CD14-positive monocyte (primary cell): ENCODE data around the gene MICAL2. TPM values are rescaled to one million over a fixed set of nuclear protein-coding genes. Genes with fewer than 3 reads are reported as not detected.

Experiments
- DNase-seq, 3 donors: peaks; one replicate each; pipeline ENCODE4 v3.0.0-alpha.2; 2011 to 2022
- H2AFZ ChIP-seq: 2 replicates; pipeline ENCODE4 v1.6.0; 2012; ENCODE audit warnings: mild to moderate bottlenecking, low read depth, low read length, inconsistent platforms; ENCODE audit not compliant: insufficient read depth, poor library complexity, severe bottlenecking
- H3K27ac ChIP-seq, 2 donors: 1 replicate in 1 of 2; 2 replicates in 1 of 2; pipeline ENCODE4 v1.5.1; 2012 to 2013; ENCODE audit warnings: low read length in 2 of 2, control low read depth in 1 of 2, inconsistent platforms in 1 of 2, low read depth in 1 of 2, mild to moderate bottlenecking in 1 of 2
- H3K27me3 ChIP-seq, 2 donors: one replicate each; pipeline versions ENCODE4 v1.6.0 to v1.6.1; 2011 to 2013; ENCODE audit warnings: low read length in 2 of 2; ENCODE audit not compliant: control insufficient read depth in 2 of 2, insufficient read depth in 2 of 2
- H3K36me3 ChIP-seq, 2 donors: replicated peaks in 1 of 2; 1 replicate in 1 of 2; 2 replicates in 1 of 2; pipeline versions ENCODE4 v1.5.1 to v1.6.1; 2012 to 2013; ENCODE audit warnings: low read length in 2 of 2, control low read depth in 1 of 2, inconsistent platforms in 1 of 2, mild to moderate bottlenecking in 1 of 2; ENCODE audit not compliant: insufficient read depth in 2 of 2, control insufficient read depth in 1 of 2
- H3K4me1 ChIP-seq, 2 donors: 1 replicate in 1 of 2; 2 replicates in 1 of 2; pipeline versions ENCODE4 v1.5.1 to v1.6.1; 2012 to 2013; ENCODE audit warnings: low read length in 2 of 2, control low read depth in 1 of 2, inconsistent platforms in 1 of 2, mild to moderate bottlenecking in 1 of 2, moderate library complexity in 1 of 2; ENCODE audit not compliant: insufficient read depth in 2 of 2, control insufficient read depth in 1 of 2
- H3K4me2 ChIP-seq: replicated peaks from 2 replicates; pipeline ENCODE3; 2012; ENCODE audit warnings: low read length, moderate library complexity, mild to moderate bottlenecking; ENCODE audit not compliant: poor library complexity, severe bottlenecking; ENCODE audit errors: extremely low read depth
- H3K4me3 ChIP-seq, 3 experiments: fragments of 200-600 bp in 1 of 3; sonication (generic) in 1 of 3; replicated peaks in 1 of 3; 1 replicate in 2 of 3; 2 replicates in 1 of 3; pipeline ENCODE4 v1.5.1; 2011 to 2013; ENCODE audit warnings: low read length in 3 of 3, mild to moderate bottlenecking in 3 of 3, control low read depth in 2 of 3, low read depth in 2 of 3, inconsistent platforms in 1 of 3, moderate library complexity in 1 of 3
- H3K79me2 ChIP-seq: 2 replicates; pipeline ENCODE4 v1.6.0; 2012; ENCODE audit warnings: mild to moderate bottlenecking, control low read depth, inconsistent platforms, low read length, moderate library complexity; ENCODE audit not compliant: insufficient read depth
- H3K9ac ChIP-seq: 2 replicates; pipeline ENCODE4 v1.6.0; 2017; ENCODE audit warnings: low read length, mild to moderate bottlenecking; ENCODE audit not compliant: insufficient read depth, poor library complexity, severe bottlenecking
- H3K9me3 ChIP-seq, 2 donors: replicated peaks in 1 of 2; 1 replicate in 1 of 2; 2 replicates in 1 of 2; pipeline versions ENCODE4 v1.5.1 to v1.6.1; 2012 to 2013; ENCODE audit warnings: low read length in 2 of 2, control low read depth in 1 of 2; ENCODE audit not compliant: control insufficient read depth in 1 of 2, insufficient read depth in 1 of 2
- H4K20me1 ChIP-seq: 2 replicates; pipeline ENCODE4 v1.6.0; 2012; ENCODE audit warnings: mild to moderate bottlenecking, low read length, control low read depth, moderate library complexity; ENCODE audit not compliant: insufficient read depth
- H3K27ac Mint-ChIP-seq, 7 donors: one replicate each; pipeline ENCODE4 v1.8.0; 2020; ENCODE audit warnings: mild to moderate bottlenecking in 7 of 7, mixed read lengths in 7 of 7, moderate library complexity in 6 of 7, inconsistent platforms in 2 of 7
- H3K27me3 Mint-ChIP-seq, 3 donors: one replicate each; pipeline ENCODE4 v1.8.0; 2021 to 2022; ENCODE audit warnings: low read depth in 3 of 3, mild to moderate bottlenecking in 3 of 3, mixed read lengths in 3 of 3, moderate library complexity in 3 of 3, inconsistent platforms in 1 of 3
- H3K36me3 Mint-ChIP-seq, 2 donors: one replicate each; pipeline ENCODE4 v1.8.0; 2020; ENCODE audit warnings: mixed read lengths in 2 of 2, inconsistent platforms in 1 of 2, mild to moderate bottlenecking in 1 of 2
- H3K4me1 Mint-ChIP-seq: one replicate; pipeline ENCODE4 v1.8.0; 2020; ENCODE audit warnings: mild to moderate bottlenecking, mixed read lengths
- H3K4me3 Mint-ChIP-seq, 2 donors: one replicate each; pipeline ENCODE4 v1.8.0; 2020; ENCODE audit warnings: mild to moderate bottlenecking in 2 of 2, mixed read lengths in 2 of 2, moderate library complexity in 1 of 2
- H3K9me3 Mint-ChIP-seq, 7 donors: one replicate each; pipeline ENCODE4 v1.8.0; 2020 to 2022; ENCODE audit warnings: mixed read lengths in 7 of 7, mild to moderate bottlenecking in 6 of 7, moderate library complexity in 6 of 7, inconsistent platforms in 2 of 7
- WGBS: methylation state at CpG from one replicate; pipeline ENCODE4 v1.1.5; 2013; ENCODE audit warnings: missing lambda C conversion rate; ENCODE audit not compliant: insufficient coverage; 5-methylcytosine and 5-hydroxymethylcytosine counted together
- intact Hi-C, 2 donors: fragments of 100-400 bp; cut with micrococcal nuclease; formaldehyde crosslinking; loops; one replicate each; pipeline versions ENCODE4 v1.15.0 to v1.15.1; 2023
- polyA plus RNA-seq, 3 donors: library from polyadenylated mRNA; depleted of rRNA in 1 of 3; unstranded in 2 of 3; stranded (reverse) in 1 of 3; fragments of 300-500 nt in 2 of 3; fragments of >200 nt in 1 of 3; fragmentation: Illumina TruSeq in 2 of 3; gene quantifications; 1 replicate in 2 of 3; 2 replicates in 1 of 3; pipeline ENCODE4 v1.2.3, GENCODE V29; 2012 to 2021
- TF ChIP-seq, protein P1 (sequence below): fragments of 200-600 bp; IDR thresholded peaks from one replicate; pipeline ENCODE4 v1.8.0; 2022; ENCODE audit warnings: antibody characterized with exemption, mild to moderate bottlenecking

MICAL2 gene
- polyA plus RNA-seq, 3 donors = 39.8 to 72.5 (median 44.0) TPM

DNA sequence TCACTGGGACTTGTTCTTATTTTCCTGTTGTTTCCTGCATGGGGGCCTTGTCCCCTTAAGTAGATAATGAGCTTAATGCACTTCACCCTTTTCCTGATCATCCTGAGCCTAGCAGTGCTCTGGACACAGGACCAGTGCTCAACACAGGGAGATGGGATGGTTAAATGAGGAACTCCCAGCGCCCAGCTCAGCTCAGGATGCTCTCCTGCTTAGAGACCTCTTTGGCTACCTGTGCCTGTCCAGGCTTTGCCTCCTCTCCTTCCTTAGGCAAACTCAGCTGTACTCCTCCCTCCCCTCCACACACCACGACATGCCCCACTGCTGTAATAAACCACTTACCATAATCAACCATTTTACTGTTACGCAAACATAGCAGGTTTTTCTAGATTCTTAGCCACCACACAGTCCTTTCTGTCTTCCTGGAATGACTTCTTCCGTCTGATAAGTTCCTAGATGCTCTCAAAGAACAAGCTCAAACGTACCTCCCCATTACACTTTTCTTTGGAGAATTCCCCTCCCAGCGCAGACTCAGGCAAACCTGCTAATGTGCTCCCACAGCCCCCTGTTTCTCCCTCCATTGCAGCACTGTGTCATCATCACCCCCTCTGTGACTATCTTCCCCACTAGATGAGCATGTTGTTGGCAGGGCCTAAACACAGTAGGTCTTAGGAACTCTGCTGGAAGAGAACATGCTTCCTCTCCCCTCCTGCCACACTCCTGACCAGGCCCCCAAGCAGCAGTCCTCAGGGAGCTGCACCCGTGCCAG lies 113.6 kb downstream of the MICAL2 start:
- Mint-ChIP-seq H3K27ac (peak overlapping the region; percentile 78 to 93 (median 90)), H3K4me1 (peaks cover 45% of the 10 kb centered on the region), H3K36me3 (peaks cover 87 to 100% of the 10 kb centered on the region in 2 donors), H3K9me3 (peaks cover 0 to 5% (median 0%) of the 10 kb centered on the region in 7 donors), H3K27me3 (no peaks in the 10 kb centered on the region), H3K4me3 (no peak overlapping the region)
- peak in 1 of 3 donors; percentile 4 for DNase-seq
- peak overlapping the region; percentile 47 for H3K9ac ChIP-seq
- H4K20me1 ChIP-seq = peaks cover 21% of the 10 kb centered on the region
- peak overlapping the region; percentile 28 to 73 for H3K27ac ChIP-seq
- H3K27me3 ChIP-seq = no peaks in the 10 kb centered on the region
- WGBS = 35% methylated on average over 7 of the region's 7 CpGs
- H3K4me2 ChIP-seq = peak overlapping the region; percentile 8
- H3K36me3 ChIP-seq = peaks cover 78 to 100% of the 10 kb centered on the region in 2 donors
- no peaks in the 10 kb centered on the region for H3K79me2 ChIP-seq
- H3K4me1 ChIP-seq = peaks cover 35 to 44% of the 10 kb centered on the region in 2 donors
- H2AFZ ChIP-seq = no peak overlapping the region
- intact Hi-C loops = loop anchor here in 1 of 2 donors (10.0 kb wide), 1 partner anchor 49 kb away; no protein-coding TSS in a partner anchor
- no peaks in the 10 kb centered on the region for H3K9me3 ChIP-seq
- no peak overlapping the region for H3K4me3 ChIP-seq
- TF ChIP-seq, protein P1, sequence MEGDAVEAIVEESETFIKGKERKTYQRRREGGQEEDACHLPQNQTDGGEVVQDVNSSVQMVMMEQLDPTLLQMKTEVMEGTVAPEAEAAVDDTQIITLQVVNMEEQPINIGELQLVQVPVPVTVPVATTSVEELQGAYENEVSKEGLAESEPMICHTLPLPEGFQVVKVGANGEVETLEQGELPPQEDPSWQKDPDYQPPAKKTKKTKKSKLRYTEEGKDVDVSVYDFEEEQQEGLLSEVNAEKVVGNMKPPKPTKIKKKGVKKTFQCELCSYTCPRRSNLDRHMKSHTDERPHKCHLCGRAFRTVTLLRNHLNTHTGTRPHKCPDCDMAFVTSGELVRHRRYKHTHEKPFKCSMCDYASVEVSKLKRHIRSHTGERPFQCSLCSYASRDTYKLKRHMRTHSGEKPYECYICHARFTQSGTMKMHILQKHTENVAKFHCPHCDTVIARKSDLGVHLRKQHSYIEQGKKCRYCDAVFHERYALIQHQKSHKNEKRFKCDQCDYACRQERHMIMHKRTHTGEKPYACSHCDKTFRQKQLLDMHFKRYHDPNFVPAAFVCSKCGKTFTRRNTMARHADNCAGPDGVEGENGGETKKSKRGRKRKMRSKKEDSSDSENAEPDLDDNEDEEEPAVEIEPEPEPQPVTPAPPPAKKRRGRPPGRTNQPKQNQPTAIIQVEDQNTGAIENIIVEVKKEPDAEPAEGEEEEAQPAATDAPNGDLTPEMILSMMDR = no peak

- peaks cover 0 to 5% (median 0%) of the 10 kb centered on the region in 7 donors for H3K9me3 Mint-ChIP-seq
- intact Hi-C loops = loop anchor here in 1 of 2 donors (10.0 kb wide), 1 partner anchor 50 kb away; no protein-coding TSS in a partner anchor
- TF ChIP-seq, protein P1 = no peak
- H4K20me1 ChIP-seq = peaks cover 23% of the 10 kb centered on the region
- peak; percentile 77 to 83 (median 79) for DNase-seq
- H3K79me2 ChIP-seq = no peaks in the 10 kb centered on the region
- peaks cover 80 to 100% of the 10 kb centered on the region in 2 donors for H3K36me3 ChIP-seq
- no peak overlapping the region for H3K4me3 Mint-ChIP-seq
- H3K27ac ChIP-seq = peak overlapping the region; percentile 28 to 73
- H3K4me2 ChIP-seq = peak overlapping the region; percentile 8
- H3K4me3 ChIP-seq = no peak overlapping the region
- no peaks in the 10 kb centered on the region for H3K27me3 ChIP-seq
- no peaks in the 10 kb centered on the region for H3K27me3 Mint-ChIP-seq
- peaks cover 85 to 100% of the 10 kb centered on the region in 2 donors for H3K36me3 Mint-ChIP-seq
- H2AFZ ChIP-seq = no peak overlapping the region
- H3K9ac ChIP-seq = peak overlapping the region; percentile 47
- peak overlapping the region; percentile 78 to 93 (median 90) for H3K27ac Mint-ChIP-seq
- no peaks in the 10 kb centered on the region for H3K9me3 ChIP-seq
- WGBS = 0% methylated on average over 10 of the region's 12 CpGs
- peaks cover 35 to 49% of the 10 kb centered on the region in 2 donors for H3K4me1 ChIP-seq
- peaks cover 48% of the 10 kb centered on the region for H3K4me1 Mint-ChIP-seq
Observed at GRCh38 chr11:12224537-12224893, 114.1 kb downstream of the MICAL2 start.
